Neural progenitor cell (in vitro differentiated cells): ENCODE measurements around the gene MAP3K9. TPM values are rescaled to one million over a fixed set of nuclear protein-coding genes. Genes with fewer than 3 reads are reported as not detected.

Experiments used
- DNase-seq: peaks from one replicate; pipeline ENCODE4 v3.0.0-alpha.2; 2016; ENCODE audit warnings: low spot score
- H2AFZ ChIP-seq: fragments of 200-600 bp; sonication (generic); replicated peaks from 2 replicates; pipeline ENCODE4 v1.6.1; 2016; ENCODE audit warnings: antibody characterized with exemption
- H3F3A ChIP-seq: fragments of 200-600 bp; sonication (generic); 2 replicates; pipeline ENCODE4 v1.6.1; 2016; ENCODE audit warnings: antibody characterized with exemption, low read depth
- H3K27ac ChIP-seq: fragments of 200-600 bp; sonication (generic); 2 replicates; pipeline ENCODE4 v1.5.1; 2016; ENCODE audit warnings: mild to moderate bottlenecking
- H3K27me3 ChIP-seq: fragments of 200-600 bp; sonication (generic); 2 replicates; pipeline ENCODE4 v1.6.1; 2016; ENCODE audit warnings: mild to moderate bottlenecking, moderate library complexity
- H3K36me3 ChIP-seq: fragments of 200-600 bp; sonication (generic); 2 replicates; pipeline ENCODE4 v1.5.1; 2016
- H3K4me1 ChIP-seq: fragments of 200-600 bp; sonication (generic); 2 replicates; pipeline ENCODE4 v1.6.1; 2016; ENCODE audit warnings: mixed run types
- H3K4me2 ChIP-seq: fragments of 200-600 bp; sonication (generic); 2 replicates; pipeline ENCODE4 v1.6.1; 2016
- H3K4me3 ChIP-seq: fragments of 200-600 bp; sonication (generic); 2 replicates; pipeline ENCODE4 v1.5.1; 2016
- H3K79me2 ChIP-seq: fragments of 200-600 bp; sonication (generic); 2 replicates; pipeline ENCODE4 v1.6.1; 2016; ENCODE audit warnings: low read depth
- H3K9ac ChIP-seq: fragments of 200-600 bp; sonication (generic); 2 replicates; pipeline ENCODE4 v1.6.1; 2016
- H3K9me3 ChIP-seq: fragments of 200-600 bp; sonication (generic); 2 replicates; pipeline ENCODE4 v1.5.1; 2016; ENCODE audit warnings: low read depth
- H4K20me1 ChIP-seq: fragments of 200-600 bp; sonication (generic); 2 replicates; pipeline ENCODE4 v1.6.1; 2016; ENCODE audit warnings: low read depth
- H3K27ac Mint-ChIP-seq: 3 replicates; pipeline ENCODE4 v1.8.0; 2021; ENCODE audit warnings: mixed read lengths
- H3K27me3 Mint-ChIP-seq: 2 replicates; pipeline ENCODE4 v1.8.0; 2022; ENCODE audit warnings: low read depth, mild to moderate bottlenecking, inconsistent platforms, moderate library complexity, mixed read lengths; ENCODE audit not compliant: insufficient read depth
- H3K36me3 Mint-ChIP-seq: 3 replicates; pipeline ENCODE4 v1.8.0; 2021; ENCODE audit warnings: mixed read lengths
- H3K4me1 Mint-ChIP-seq: 3 replicates; pipeline ENCODE4 v1.8.0; 2021; ENCODE audit warnings: mixed read lengths
- H3K4me3 Mint-ChIP-seq: 3 replicates; pipeline ENCODE4 v1.8.0; 2021; ENCODE audit warnings: mild to moderate bottlenecking, moderate library complexity, mixed read lengths
- H3K9me3 Mint-ChIP-seq: 3 replicates; pipeline ENCODE4 v1.8.0; 2020; ENCODE audit warnings: mixed read lengths
- CTCF ChIP-seq: fragments of 200-600 bp; sonication (generic); IDR thresholded peaks from 2 replicates; pipeline ENCODE4 v1.5.1; 2017; ENCODE audit warnings: antibody characterized with exemption, mild to moderate bottlenecking
- EZH2 ChIP-seq: fragments of 200-600 bp; sonication (generic); IDR thresholded peaks from 2 replicates; pipeline ENCODE4 v1.6.1; 2017; ENCODE audit warnings: antibody characterized with exemption, mild to moderate bottlenecking, moderate library complexity
- EZH2phosphoT487 ChIP-seq: fragments of 200-600 bp; sonication (generic); IDR thresholded peaks from 2 replicates; pipeline ENCODE4 v1.6.1; 2017; ENCODE audit warnings: antibody characterized with exemption
- total RNA-seq: library from RNA; depleted of rRNA; stranded (reverse); fragments of >200 nt; gene quantifications from 2 replicates; pipeline ENCODE4 v1.2.3, GENCODE V29; 2015; ENCODE audit warnings: low replicate concordance

Gene MAP3K9
- total RNA-seq, 1 donor from 2014 or later: 14.9 TPM

- Histone ChIP-seq H3K9ac (no peak overlapping the region), H2AFZ (no peak overlapping the region), H3K4me1 (peaks cover 6% of the 10 kb centered on the region), H3K4me2 (no peak overlapping the region), H3K27me3 (no peaks in the 10 kb centered on the region), H3K4me3 (no peak overlapping the region), H4K20me1 (peaks cover 85% of the 10 kb centered on the region), H3K79me2 (peaks cover 74% of the 10 kb centered on the region), H3K9me3 (no peaks in the 10 kb centered on the region), H3K36me3 (peaks cover 4% of the 10 kb centered on the region), H3K27ac (no peak overlapping the region), H3F3A (peaks cover 15% of the 10 kb centered on the region)
- Mint-ChIP-seq H3K4me1 (peaks cover 10% of the 10 kb centered on the region), H3K27me3 (peaks cover 2% of the 10 kb centered on the region), H3K9me3 (no peaks in the 10 kb centered on the region), H3K36me3 (peaks cover 10% of the 10 kb centered on the region), H3K4me3 (no peak overlapping the region), H3K27ac (no peak overlapping the region)
- no peak for DNase-seq
- TF ChIP-seq CTCF: no peak
- no peak for TF ChIP-seq EZH2
Measured at GRCh38 chr14:70804556-70805162, 4.7 kb downstream of the MAP3K9 start.

- Histone ChIP-seq H3K9me3 (no peaks in the 10 kb centered on the region), H3K9ac (no peak overlapping the region), H3K27me3 (no peaks in the 10 kb centered on the region), H3K4me3 (no peak overlapping the region), H3K36me3 (peaks cover 10% of the 10 kb centered on the region), H3F3A (peaks cover 11% of the 10 kb centered on the region), H3K79me2 (peaks cover 76% of the 10 kb centered on the region), H4K20me1 (peaks cover 92% of the 10 kb centered on the region), H2AFZ (no peak overlapping the region), H3K4me2 (no peak overlapping the region), H3K27ac (no peak overlapping the region), H3K4me1 (peaks cover 6% of the 10 kb centered on the region)
- Mint-ChIP-seq H3K27ac (no peak overlapping the region), H3K36me3 (peaks cover 12% of the 10 kb centered on the region), H3K9me3 (no peaks in the 10 kb centered on the region), H3K27me3 (peaks cover 2% of the 10 kb centered on the region), H3K4me3 (no peak overlapping the region), H3K4me1 (peaks cover 10% of the 10 kb centered on the region)
- DNase-seq: no peak
- TF ChIP-seq EZH2phosphoT487: no peak
- no peak for TF ChIP-seq EZH2
- no peak for TF ChIP-seq CTCF
Measured at GRCh38 chr14:70803321-70804310, 5.7 kb downstream of the MAP3K9 start.

GRCh38 chr14:70802379-70802778 lies 6.9 kb downstream of the MAP3K9 start:
- H3K27ac Mint-ChIP-seq: no peak overlapping the region
- no peak overlapping the region for H3K4me2 ChIP-seq

More at GRCh38 chr14:70802379-70802778, 6.9 kb downstream of the MAP3K9 start:
- Histone ChIP-seq H4K20me1 (peaks cover 88% of the 10 kb centered on the region), H3K4me3 (no peak overlapping the region), H3K36me3 (peaks cover 10% of the 10 kb centered on the region), H3K27ac (no peak overlapping the region), H3F3A (no peaks in the 10 kb centered on the region), H3K79me2 (peaks cover 72% of the 10 kb centered on the region), H3K9ac (no peak overlapping the region), H2AFZ (no peak overlapping the region), H3K9me3 (no peaks in the 10 kb centered on the region), H3K4me1 (no peaks in the 10 kb centered on the region), H3K27me3 (no peaks in the 10 kb centered on the region)
- TF ChIP-seq EZH2phosphoT487 (no peak), CTCF (no peak), EZH2 (no peak)
- Mint-ChIP-seq H3K27me3 (peaks cover 2% of the 10 kb centered on the region), H3K9me3 (no peaks in the 10 kb centered on the region), H3K36me3 (peaks cover 18% of the 10 kb centered on the region), H3K4me1 (peaks cover 4% of the 10 kb centered on the region), H3K4me3 (no peak overlapping the region)
- DNase-seq: no peak
